Vagina (tissue), 2 donors: Measurements from ENCODE around the gene NTN3.

Experiments used
- POLR2A ChIP-seq, 2 donors: fragments of 450-650 bp; IDR thresholded peaks; one replicate each; pipeline ENCODE4 v1.6.1; 2017; ENCODE audit warnings: antibody characterized with exemption in 2 of 2, mild to moderate bottlenecking in 2 of 2, moderate library complexity in 2 of 2
- TF ChIP-seq, protein P1 (sequence below), 3 experiments: fragments of 450-650 bp in 2 of 3; fragments of 200-600 bp in 1 of 3; sonication (generic) in 1 of 3; IDR thresholded peaks; one replicate each; pipeline ENCODE4 v1.5.1; 2017 to 2019; ENCODE audit warnings: antibody characterized with exemption in 3 of 3, mild to moderate bottlenecking in 2 of 3, moderate library complexity in 2 of 3

DNA sequence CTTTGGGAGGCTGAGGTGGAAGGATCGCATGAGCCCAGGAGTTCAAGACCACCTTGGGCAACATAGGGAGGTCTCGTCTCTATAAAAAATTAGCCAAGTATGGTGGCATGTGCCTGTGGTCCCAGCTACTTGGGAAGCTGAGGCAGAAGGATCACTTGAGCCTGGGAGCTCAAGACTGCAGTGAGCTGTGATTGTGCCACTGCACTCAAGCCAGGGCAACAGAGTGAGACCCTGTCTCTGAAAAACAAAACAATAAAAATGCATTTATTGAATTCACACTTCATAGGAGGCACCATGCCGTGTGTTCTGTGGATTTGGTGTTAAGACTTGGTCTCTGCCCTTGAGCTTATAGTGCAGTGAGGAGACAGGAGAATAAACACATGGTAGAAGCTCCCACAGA, 6.2 kb downstream of the NTN3 start:
- TF ChIP-seq, protein P1, sequence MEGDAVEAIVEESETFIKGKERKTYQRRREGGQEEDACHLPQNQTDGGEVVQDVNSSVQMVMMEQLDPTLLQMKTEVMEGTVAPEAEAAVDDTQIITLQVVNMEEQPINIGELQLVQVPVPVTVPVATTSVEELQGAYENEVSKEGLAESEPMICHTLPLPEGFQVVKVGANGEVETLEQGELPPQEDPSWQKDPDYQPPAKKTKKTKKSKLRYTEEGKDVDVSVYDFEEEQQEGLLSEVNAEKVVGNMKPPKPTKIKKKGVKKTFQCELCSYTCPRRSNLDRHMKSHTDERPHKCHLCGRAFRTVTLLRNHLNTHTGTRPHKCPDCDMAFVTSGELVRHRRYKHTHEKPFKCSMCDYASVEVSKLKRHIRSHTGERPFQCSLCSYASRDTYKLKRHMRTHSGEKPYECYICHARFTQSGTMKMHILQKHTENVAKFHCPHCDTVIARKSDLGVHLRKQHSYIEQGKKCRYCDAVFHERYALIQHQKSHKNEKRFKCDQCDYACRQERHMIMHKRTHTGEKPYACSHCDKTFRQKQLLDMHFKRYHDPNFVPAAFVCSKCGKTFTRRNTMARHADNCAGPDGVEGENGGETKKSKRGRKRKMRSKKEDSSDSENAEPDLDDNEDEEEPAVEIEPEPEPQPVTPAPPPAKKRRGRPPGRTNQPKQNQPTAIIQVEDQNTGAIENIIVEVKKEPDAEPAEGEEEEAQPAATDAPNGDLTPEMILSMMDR (IDR thresholded peaks at IDR 0.05), result no peak
- TF ChIP-seq POLR2A (IDR thresholded peaks at IDR 0.05), result no peak
